ENCODE measurements around the gene OR2G6. TPM values are rescaled to one million over a fixed set of nuclear protein-coding genes. Genes with fewer than 3 reads are reported as not detected.
"Not testable (repeated sequence)": the region's sequence is repeated elsewhere in the genome, so short reads cannot be mapped to it uniquely, and the experiment has no call there.

The OR2G6 gene
- total RNA-seq, 6 experiments from 2014 or later: not detected

DNA sequence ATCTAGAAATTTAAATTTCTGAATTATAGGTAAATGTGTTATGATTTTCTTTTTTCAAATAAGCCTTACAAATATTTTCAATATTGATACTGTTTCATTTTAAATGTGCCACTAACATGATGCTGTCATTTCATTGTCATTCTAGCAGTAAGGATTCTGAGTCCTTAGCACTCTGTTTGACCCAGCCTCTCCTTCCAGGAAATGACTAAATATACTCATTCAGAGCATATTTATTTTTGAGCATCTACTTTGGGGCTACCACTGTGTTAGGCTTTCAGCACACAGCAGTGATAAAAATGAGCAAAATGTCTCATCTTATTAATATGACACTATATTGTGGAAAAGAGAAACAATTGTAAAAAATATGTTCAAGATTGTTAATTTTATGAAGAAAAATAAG is 2.3 kb downstream of the OR2G6 start:
- ATAC-seq; H3K27ac ChIP-seq; H3K27me3 ChIP-seq; H3K36me3 ChIP-seq; H3K4me1 ChIP-seq; intact Hi-C loops (cut with DNase I); H3K4me3 ChIP-seq; DNase-seq; H3K9me3 ChIP-seq: not testable (repeated sequence)

DNA sequence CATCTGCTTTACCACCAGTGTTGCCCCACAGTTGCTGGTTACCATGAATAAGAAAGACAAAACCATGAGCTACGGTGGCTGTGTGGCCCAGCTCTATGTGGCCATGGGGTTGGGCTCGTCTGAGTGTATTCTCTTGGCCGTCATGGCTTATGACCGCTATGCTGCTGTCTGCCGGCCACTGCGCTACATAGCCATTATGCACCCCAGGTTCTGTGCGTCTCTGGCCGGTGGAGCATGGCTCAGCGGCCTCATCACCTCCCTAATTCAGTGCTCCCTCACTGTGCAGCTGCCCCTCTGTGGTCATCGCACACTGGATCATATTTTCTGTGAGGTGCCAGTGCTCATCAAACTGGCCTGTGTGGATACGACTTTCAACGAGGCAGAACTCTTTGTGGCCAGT is 14.0 kb downstream of the OR2G6 start:
- TF ChIP-seq, protein P1, sequence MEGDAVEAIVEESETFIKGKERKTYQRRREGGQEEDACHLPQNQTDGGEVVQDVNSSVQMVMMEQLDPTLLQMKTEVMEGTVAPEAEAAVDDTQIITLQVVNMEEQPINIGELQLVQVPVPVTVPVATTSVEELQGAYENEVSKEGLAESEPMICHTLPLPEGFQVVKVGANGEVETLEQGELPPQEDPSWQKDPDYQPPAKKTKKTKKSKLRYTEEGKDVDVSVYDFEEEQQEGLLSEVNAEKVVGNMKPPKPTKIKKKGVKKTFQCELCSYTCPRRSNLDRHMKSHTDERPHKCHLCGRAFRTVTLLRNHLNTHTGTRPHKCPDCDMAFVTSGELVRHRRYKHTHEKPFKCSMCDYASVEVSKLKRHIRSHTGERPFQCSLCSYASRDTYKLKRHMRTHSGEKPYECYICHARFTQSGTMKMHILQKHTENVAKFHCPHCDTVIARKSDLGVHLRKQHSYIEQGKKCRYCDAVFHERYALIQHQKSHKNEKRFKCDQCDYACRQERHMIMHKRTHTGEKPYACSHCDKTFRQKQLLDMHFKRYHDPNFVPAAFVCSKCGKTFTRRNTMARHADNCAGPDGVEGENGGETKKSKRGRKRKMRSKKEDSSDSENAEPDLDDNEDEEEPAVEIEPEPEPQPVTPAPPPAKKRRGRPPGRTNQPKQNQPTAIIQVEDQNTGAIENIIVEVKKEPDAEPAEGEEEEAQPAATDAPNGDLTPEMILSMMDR (IDR thresholded peaks at IDR 0.05): no peak
- TF ChIP-seq POLR2A (IDR thresholded peaks at IDR 0.05): no peak
- no peaks in the 10 kb centered on the region for H3K27me3 ChIP-seq
- intact Hi-C loops (cut with DNase I): no loop called here
- no peaks in the 10 kb centered on the region for H3K4me1 ChIP-seq
- no peaks in the 10 kb centered on the region for H3K9me3 ChIP-seq
- no peak overlapping the region for H3K4me3 ChIP-seq
- DNase-seq (peak in 1 of 3 donors; percentile 15), ATAC-seq (no peak)
- no peak overlapping the region for H3K27ac ChIP-seq
- WGBS (ENCODE audit: insufficient coverage, low coverage, low lambda C conversion rate, missing lambda C conversion rate): 66% methylated on average over 5 of the region's 12 CpGs
- H3K36me3 ChIP-seq: no peaks in the 10 kb centered on the region

DNA sequence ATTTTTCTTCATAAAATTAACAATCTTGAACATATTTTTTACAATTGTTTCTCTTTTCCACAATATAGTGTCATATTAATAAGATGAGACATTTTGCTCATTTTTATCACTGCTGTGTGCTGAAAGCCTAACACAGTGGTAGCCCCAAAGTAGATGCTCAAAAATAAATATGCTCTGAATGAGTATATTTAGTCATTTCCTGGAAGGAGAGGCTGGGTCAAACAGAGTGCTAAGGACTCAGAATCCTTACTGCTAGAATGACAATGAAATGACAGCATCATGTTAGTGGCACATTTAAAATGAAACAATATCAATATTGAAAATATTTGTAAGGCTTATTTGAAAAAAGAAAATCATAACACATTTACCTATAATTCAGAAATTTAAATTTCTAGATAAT is 29.6 kb downstream of the OR2G6 start:
- H3K27ac ChIP-seq; H3K36me3 ChIP-seq; H3K27me3 ChIP-seq; ATAC-seq; H3K9me3 ChIP-seq; H3K4me3 ChIP-seq; H3K4me1 ChIP-seq; intact Hi-C loops (cut with DNase I); DNase-seq: not testable (repeated sequence)

DNA sequence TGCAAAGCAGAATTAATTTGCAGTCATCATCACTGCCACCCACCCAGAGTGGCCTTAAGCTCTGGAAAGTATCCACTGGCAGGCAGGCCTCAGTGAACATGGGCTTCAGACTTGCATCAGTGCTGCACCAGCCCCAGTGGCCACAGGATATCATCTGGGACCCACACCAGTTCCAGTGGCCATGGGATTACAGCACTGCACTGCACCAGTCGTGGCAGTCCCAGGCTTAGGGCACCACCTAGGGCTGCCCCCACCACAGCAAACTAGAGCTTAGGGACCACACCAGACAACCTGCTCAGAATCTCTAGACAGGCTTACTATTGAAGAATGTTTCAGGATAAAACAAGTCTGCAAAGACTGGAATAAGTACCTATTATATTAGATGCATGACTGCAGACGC is 39.5 kb downstream of the OR2G6 start:
- H3K36me3 ChIP-seq; intact Hi-C loops (cut with DNase I); H3K27ac ChIP-seq; DNase-seq; H3K4me1 ChIP-seq; H3K27me3 ChIP-seq; H3K9me3 ChIP-seq; H3K4me3 ChIP-seq; ATAC-seq: not testable (repeated sequence)
- no CpG with 5 or more reads among the region's 2 CpGs for WGBS (ENCODE audit: insufficient coverage, low coverage, low lambda C conversion rate, missing lambda C conversion rate)

DNA sequence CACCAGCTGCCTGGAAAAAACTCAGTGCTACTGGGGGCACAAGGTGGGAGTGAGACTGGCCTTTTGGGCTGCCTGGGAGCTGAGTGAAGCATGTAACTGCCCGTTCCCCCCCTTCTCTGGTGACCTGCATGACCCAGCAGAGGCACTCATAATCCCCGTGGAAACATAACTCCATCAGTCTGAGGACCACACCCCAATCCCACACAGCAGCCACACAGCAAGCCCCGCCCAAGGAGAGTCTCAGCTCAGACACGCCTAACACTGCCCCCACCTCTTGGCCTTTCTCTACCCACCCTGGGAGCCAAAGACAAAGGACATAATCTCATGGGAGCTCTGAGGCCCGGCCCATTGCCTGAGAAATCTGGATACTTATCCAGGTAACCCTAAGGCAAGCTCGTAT is 43.2 kb downstream of the OR2G6 start:
- DNase-seq; intact Hi-C loops (cut with DNase I); H3K4me3 ChIP-seq; H3K27ac ChIP-seq; ATAC-seq; H3K27me3 ChIP-seq; H3K36me3 ChIP-seq; H3K4me1 ChIP-seq; H3K9me3 ChIP-seq: not testable (repeated sequence)
- no CpG with 5 or more reads among the region's 6 CpGs for WGBS (ENCODE audit: insufficient coverage, low coverage, low lambda C conversion rate, missing lambda C conversion rate)

DNA sequence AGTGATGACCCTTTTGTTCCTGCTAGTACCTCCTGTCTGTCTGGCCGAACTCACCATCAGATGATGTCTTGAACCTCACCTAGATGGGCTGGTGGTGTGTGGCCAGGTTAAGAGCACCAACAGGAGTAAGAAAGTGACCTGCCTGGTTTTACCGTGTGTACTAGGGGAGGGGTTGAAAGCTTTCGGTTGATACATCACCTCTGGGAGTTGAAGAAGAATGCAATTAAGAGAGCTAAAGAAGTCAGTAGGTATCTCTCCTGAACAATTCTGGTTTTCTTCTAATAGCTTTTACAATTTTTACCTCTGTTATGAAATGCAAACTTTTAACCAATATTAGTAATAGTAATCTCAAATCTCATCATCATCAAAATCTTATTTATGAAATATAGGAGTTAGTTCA is 54.8 kb downstream of the OR2G6 start, which contains the start of gene OR2T29:
OR2T29 (minus strand) TSS at position 101 of the 400 bp plus-strand sequence. CDS start 3,281 bp downstream, outside the sequence.
- H3K36me3 ChIP-seq; H3K4me1 ChIP-seq; H3K4me3 ChIP-seq; DNase-seq; H3K27me3 ChIP-seq; intact Hi-C loops (cut with DNase I); H3K9me3 ChIP-seq; ATAC-seq; H3K27ac ChIP-seq: not testable (repeated sequence)
- WGBS (ENCODE audit: insufficient coverage, low coverage, low lambda C conversion rate, missing lambda C conversion rate): 43% methylated on average over 1 of the region's 3 CpGs

DNA sequence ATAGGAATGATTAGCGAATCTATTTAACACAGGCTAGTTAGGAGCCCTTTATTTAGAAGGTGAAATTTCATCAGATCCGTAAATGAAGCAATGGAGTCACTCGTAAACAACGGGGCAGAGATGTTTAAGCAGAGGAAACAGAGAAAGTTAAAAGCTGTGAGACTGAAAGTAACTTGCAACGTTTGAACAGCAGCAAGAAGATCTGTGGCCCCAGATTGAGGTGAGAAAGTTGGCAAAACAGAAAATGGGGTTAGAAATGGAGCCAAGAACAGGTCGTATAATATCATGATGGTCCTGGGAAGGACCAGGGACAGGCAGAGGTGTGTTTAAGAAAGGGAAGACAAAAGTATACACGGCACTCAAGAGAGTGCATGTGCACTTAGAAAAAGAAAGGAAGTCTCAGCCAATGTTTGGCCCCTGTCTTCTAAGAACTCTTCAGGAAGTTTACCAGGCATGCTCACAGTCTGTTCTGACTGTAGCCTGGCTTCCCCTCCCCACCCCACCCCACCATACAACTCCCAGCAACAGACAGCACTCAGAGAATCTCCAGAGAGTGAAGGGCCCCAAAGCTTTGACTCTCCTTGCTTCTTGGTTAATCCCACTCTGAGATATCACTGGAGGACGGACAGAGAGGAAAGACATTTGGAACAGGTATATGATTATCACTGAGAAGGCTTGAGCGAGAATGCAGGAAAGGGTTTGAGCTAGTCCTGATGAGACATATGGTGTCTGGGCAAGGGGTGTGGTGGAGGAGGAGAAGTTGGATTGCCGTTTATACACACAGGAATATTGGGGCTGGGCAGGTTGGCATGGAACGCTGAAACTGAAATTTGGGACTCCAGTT is 57.9 kb downstream of the OR2G6 start:
- DNase-seq; H3K27me3 ChIP-seq; H3K36me3 ChIP-seq; ATAC-seq; H3K4me1 ChIP-seq; intact Hi-C loops (cut with DNase I); H3K9me3 ChIP-seq; H3K27ac ChIP-seq; H3K4me3 ChIP-seq: not testable (repeated sequence)
- WGBS (ENCODE audit: insufficient coverage, low coverage, low lambda C conversion rate, missing lambda C conversion rate): 37% methylated on average over 11 of the region's 11 CpGs

DNA sequence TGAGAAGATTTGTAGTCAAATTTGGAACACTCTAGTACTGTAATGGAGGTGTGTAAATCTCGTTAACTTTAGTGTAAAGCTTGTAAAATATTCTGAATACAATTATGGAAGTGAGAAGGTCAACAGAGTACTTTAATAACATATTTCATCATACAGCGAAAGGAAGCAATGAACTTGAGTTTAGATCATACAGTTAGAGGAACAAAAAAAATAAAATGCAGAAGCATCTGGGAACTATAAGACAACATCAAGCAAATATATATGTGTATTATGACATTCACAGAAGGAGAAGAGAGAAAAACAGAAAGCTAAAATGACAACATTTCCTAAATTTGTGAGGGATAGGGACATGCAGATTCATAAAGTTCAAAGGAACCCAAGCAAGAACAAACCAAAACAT is 61.2 kb downstream of the OR2G6 start:
- H3K36me3 ChIP-seq; H3K4me3 ChIP-seq; H3K27me3 ChIP-seq; H3K27ac ChIP-seq; intact Hi-C loops (cut with DNase I); H3K9me3 ChIP-seq; H3K4me1 ChIP-seq; DNase-seq: not testable (repeated sequence)
- peak in 2 of 4 donors; percentile 23 to 53 for ATAC-seq
- WGBS (ENCODE audit: insufficient coverage, low coverage, low lambda C conversion rate, missing lambda C conversion rate): 7% methylated on average over 2 of the region's 2 CpGs

DNA sequence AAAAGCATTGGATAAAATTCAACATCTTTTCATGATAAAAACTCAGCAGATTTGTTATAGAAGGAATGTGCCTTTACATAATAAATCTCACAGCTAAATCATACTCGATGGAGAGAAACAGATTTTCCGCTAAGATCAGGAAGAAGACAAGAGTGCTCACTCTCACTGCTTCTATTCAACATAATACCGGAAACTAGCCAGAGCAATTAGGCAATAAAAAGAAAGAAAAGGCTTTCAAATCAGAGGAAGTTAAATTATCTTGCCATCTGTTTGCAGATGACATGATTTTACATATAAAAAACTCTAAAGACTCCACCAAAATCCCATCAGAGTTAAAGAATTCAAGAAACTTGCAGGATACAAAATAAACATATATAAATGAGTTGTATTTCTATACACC is 62.9 kb downstream of the OR2G6 start:
- not testable (repeated sequence) for ATAC-seq

DNA sequence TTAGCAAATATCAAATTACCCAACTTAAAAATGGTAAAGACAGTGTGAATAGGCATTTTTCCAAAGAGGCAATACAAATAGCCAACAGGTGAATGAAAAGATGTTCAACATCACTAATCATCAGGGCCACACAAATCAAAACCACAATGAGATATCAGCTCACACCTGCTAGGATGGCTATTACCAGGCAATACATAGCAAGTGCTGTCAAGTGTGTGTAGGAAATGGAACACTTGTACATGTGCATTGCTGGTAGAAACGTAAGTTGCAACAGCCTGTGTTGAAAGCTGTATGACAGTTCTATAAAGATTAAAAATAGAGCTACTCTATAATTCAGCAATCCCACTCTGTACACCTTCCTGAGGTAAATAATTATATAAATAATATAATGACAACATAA is 64.2 kb downstream of the OR2G6 start:
- H3K36me3 ChIP-seq; ATAC-seq; H3K4me3 ChIP-seq; DNase-seq; intact Hi-C loops (cut with DNase I); H3K4me1 ChIP-seq; H3K9me3 ChIP-seq; H3K27ac ChIP-seq; H3K27me3 ChIP-seq: not testable (repeated sequence)
- WGBS (ENCODE audit: insufficient coverage, low coverage, low lambda C conversion rate, missing lambda C conversion rate): no CpG with 5 or more reads among the region's 1 CpG

More for the DNA sequence above, 62.9 kb downstream of the OR2G6 start:
- DNase-seq; H3K4me1 ChIP-seq; H3K27ac ChIP-seq; H3K27me3 ChIP-seq; H3K4me3 ChIP-seq; H3K36me3 ChIP-seq; intact Hi-C loops (cut with DNase I); H3K9me3 ChIP-seq: not testable (repeated sequence)
- 52% methylated on average over 3 of the region's 3 CpGs for WGBS (ENCODE audit: insufficient coverage, low coverage, low lambda C conversion rate, missing lambda C conversion rate)

DNA sequence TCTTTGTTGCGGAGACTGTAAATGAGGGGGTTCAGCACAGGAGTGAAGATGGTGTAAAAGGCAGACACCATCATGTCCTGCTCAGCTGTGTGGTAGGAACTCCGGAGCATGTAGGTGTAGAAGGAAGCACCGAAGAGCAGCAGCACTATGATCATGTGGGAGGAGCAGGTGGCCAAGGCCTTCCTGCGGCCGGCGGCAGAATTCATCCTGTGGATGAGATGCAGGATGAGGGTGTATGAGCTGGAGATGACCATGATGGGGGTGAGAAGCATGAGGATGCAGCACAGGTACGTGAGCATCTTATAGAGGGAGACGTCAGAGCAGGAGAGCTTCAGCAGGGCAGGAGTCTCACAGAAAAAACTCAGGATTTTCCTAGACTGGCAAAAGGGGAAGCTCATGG is 66.0 kb downstream of the OR2G6 start:
- H3K4me3 ChIP-seq; ATAC-seq; H3K4me1 ChIP-seq; H3K36me3 ChIP-seq; H3K9me3 ChIP-seq; DNase-seq; H3K27me3 ChIP-seq; H3K27ac ChIP-seq; intact Hi-C loops (cut with DNase I): not testable (repeated sequence)
- WGBS (ENCODE audit: insufficient coverage, low coverage, low lambda C conversion rate, missing lambda C conversion rate): 36% methylated on average over 2 of the region's 8 CpGs

All from right lobe of liver (tissue), 6 donors.